ENCODE results near the gene IL31RA. TPM values are rescaled to one million over a fixed set of nuclear protein-coding genes. Genes with fewer than 3 reads are reported as not detected.

IL31RA gene
- polyA plus RNA-seq, 6 donors from 2014 or later, result not detected

- Mint-ChIP-seq H3K27me3 (no peaks in the 10 kb centered on the region), H3K36me3 (peaks cover 0 to 18% of the 10 kb centered on the region in 2 donors), H3K4me3 (no peak overlapping the region), H3K9me3 (no peaks in the 10 kb centered on the region), H3K4me1 (no peaks in the 10 kb centered on the region), H3K27ac (no peak overlapping the region)
- DNase-seq (no peak), ATAC-seq (ENCODE audit: low read depth in 2 of 2) (no peak)
Measured at GRCh38 chr5:55959208-55959607, 108.1 kb downstream of the IL31RA start.

- Mint-ChIP-seq H3K4me3 (no peak overlapping the region), H3K36me3 (peaks cover 0 to 13% of the 10 kb centered on the region in 2 donors), H3K4me1 (no peaks in the 10 kb centered on the region), H3K27me3 (no peaks in the 10 kb centered on the region), H3K9me3 (no peaks in the 10 kb centered on the region), H3K27ac (no peak overlapping the region)
- ATAC-seq (ENCODE audit: low read depth in 2 of 2) (no peak), DNase-seq (no peak)
Measured at GRCh38 chr5:55960779-55961178, 109.6 kb downstream of the IL31RA start.

GRCh38 chr5:55965525-55965924, 114.4 kb downstream of the IL31RA start:
- Mint-ChIP-seq H3K36me3 (peaks cover 3 to 8% of the 10 kb centered on the region in 2 donors), H3K27me3 (no peaks in the 10 kb centered on the region), H3K4me3 (no peak overlapping the region), H3K9me3 (peaks cover 0 to 1% (median 0%) of the 10 kb centered on the region in 7 donors), H3K27ac (no peak overlapping the region), H3K4me1 (no peaks in the 10 kb centered on the region)
- DNase-seq, result no peak
- ATAC-seq (ENCODE audit: low read depth in 2 of 2), result no peak

- no peak for DNase-seq
- Mint-ChIP-seq H3K9me3 (peaks cover 0 to 1% (median 0%) of the 10 kb centered on the region in 7 donors), H3K4me1 (no peaks in the 10 kb centered on the region), H3K36me3 (peaks cover 8% of the 10 kb centered on the region in 2 donors), H3K27ac (no peak overlapping the region), H3K27me3 (no peaks in the 10 kb centered on the region), H3K4me3 (no peak overlapping the region)
- ATAC-seq (ENCODE audit: low read depth in 2 of 2), result no peak
Measured at GRCh38 chr5:55966284-55966683, 115.1 kb downstream of the IL31RA start.

GRCh38 chr5:55969956-55970355, 118.8 kb downstream of the IL31RA start:
- Mint-ChIP-seq H3K27me3 (no peaks in the 10 kb centered on the region), H3K9me3 (peaks cover 0 to 1% (median 0%) of the 10 kb centered on the region in 7 donors), H3K4me3 (no peak overlapping the region), H3K27ac (no peak overlapping the region), H3K36me3 (peaks cover 8 to 15% of the 10 kb centered on the region in 2 donors), H3K4me1 (no peaks in the 10 kb centered on the region)
- ATAC-seq (ENCODE audit: low read depth in 2 of 2) (no peak), DNase-seq (no peak)

Other genes with a start within 250 kb of the IL31RA start
- gene SLC38A9, start 139.0 kb upstream of the IL31RA start, polyA plus RNA-seq (ENCODE audit: low read depth in 6 of 6), result 10 to 100 TPM; 13.2 to 17.7 (median 15.2) TPM
- not detected for gene DDX4, start 113.3 kb upstream of the IL31RA start, polyA plus RNA-seq (ENCODE audit: low read depth in 6 of 6)
- gene IL6ST, start 143.6 kb downstream of the IL31RA start, polyA plus RNA-seq (ENCODE audit: low read depth in 6 of 6), result 10 to 100 TPM in 1 of 6 donors, 1 to 10 TPM in 5; 3.2 to 19.8 (median 8.2) TPM